ENCODE results near the gene PPP2R5A.

PPP2R5A gene

GRCh38 chr1:212271234-212271633 lies 14.0 kb upstream of the PPP2R5A start:
- ATAC-seq (ENCODE audit: low read depth), result no peak
- H3K4me1 ChIP-seq (ENCODE audit: insufficient read depth, poor library complexity, severe bottlenecking), result no peaks in the 10 kb centered on the region
- no peak overlapping the region for H3K4me3 ChIP-seq (ENCODE audit: severe bottlenecking)
- no peak overlapping the region for H3K27ac ChIP-seq (ENCODE audit: poor library complexity, severe bottlenecking)
- TF ChIP-seq, protein P1, sequence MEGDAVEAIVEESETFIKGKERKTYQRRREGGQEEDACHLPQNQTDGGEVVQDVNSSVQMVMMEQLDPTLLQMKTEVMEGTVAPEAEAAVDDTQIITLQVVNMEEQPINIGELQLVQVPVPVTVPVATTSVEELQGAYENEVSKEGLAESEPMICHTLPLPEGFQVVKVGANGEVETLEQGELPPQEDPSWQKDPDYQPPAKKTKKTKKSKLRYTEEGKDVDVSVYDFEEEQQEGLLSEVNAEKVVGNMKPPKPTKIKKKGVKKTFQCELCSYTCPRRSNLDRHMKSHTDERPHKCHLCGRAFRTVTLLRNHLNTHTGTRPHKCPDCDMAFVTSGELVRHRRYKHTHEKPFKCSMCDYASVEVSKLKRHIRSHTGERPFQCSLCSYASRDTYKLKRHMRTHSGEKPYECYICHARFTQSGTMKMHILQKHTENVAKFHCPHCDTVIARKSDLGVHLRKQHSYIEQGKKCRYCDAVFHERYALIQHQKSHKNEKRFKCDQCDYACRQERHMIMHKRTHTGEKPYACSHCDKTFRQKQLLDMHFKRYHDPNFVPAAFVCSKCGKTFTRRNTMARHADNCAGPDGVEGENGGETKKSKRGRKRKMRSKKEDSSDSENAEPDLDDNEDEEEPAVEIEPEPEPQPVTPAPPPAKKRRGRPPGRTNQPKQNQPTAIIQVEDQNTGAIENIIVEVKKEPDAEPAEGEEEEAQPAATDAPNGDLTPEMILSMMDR (IDR thresholded peaks at IDR 0.05; ENCODE audit: poor library complexity, severe bottlenecking), result no peak
- no peaks in the 10 kb centered on the region for H3K9me3 ChIP-seq (ENCODE audit: severe bottlenecking)
- DNase-seq (ENCODE audit: low spot score), result no peak
- no peaks in the 10 kb centered on the region for H3K36me3 ChIP-seq (ENCODE audit: low read depth)
- no peaks in the 10 kb centered on the region for H3K27me3 ChIP-seq (ENCODE audit: insufficient read depth, poor library complexity, severe bottlenecking)

GRCh38 chr1:212271823-212272485 lies 13.3 kb upstream of the PPP2R5A start:
- no peaks in the 10 kb centered on the region for H3K36me3 ChIP-seq (ENCODE audit: low read depth)
- no peaks in the 10 kb centered on the region for H3K4me1 ChIP-seq (ENCODE audit: insufficient read depth, poor library complexity, severe bottlenecking)
- ATAC-seq (ENCODE audit: low read depth) (no peak), DNase-seq (ENCODE audit: low spot score) (no peak)
- H3K27me3 ChIP-seq (ENCODE audit: insufficient read depth, poor library complexity, severe bottlenecking), result no peaks in the 10 kb centered on the region
- no peak overlapping the region for H3K27ac ChIP-seq (ENCODE audit: poor library complexity, severe bottlenecking)
- H3K4me3 ChIP-seq (ENCODE audit: severe bottlenecking), result no peak overlapping the region
- TF ChIP-seq, protein P1 (IDR thresholded peaks at IDR 0.05; ENCODE audit: poor library complexity, severe bottlenecking), result no peak
- H3K9me3 ChIP-seq (ENCODE audit: severe bottlenecking), result no peaks in the 10 kb centered on the region

DNA sequence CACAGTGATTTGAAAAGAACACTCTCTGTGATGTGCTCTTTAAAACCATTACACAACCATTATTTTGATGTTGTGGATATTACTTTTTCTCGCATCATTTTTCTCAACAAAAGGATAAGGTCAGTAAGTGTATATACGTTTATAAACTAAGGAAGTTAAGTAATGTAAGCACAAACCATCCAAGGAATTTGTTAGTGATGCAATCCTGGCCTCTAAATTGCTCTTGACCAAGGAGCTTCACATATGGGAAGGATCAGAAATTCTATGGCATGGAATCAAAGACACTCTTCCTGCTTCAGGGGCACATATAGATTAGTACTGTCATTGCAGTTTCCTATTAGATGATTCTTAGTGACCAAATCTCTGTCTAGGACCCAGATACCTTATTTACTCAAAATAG lies 3.6 kb upstream of the PPP2R5A start:
- Histone ChIP-seq H3K27me3 (ENCODE audit: insufficient read depth, poor library complexity, severe bottlenecking) (no peaks in the 10 kb centered on the region), H3K9me3 (ENCODE audit: severe bottlenecking) (no peaks in the 10 kb centered on the region), H3K4me3 (ENCODE audit: severe bottlenecking) (no peak overlapping the region), H3K4me1 (ENCODE audit: insufficient read depth, poor library complexity, severe bottlenecking) (no peaks in the 10 kb centered on the region), H3K36me3 (ENCODE audit: low read depth) (no peaks in the 10 kb centered on the region), H3K27ac (ENCODE audit: poor library complexity, severe bottlenecking) (no peak overlapping the region)
- DNase-seq (ENCODE audit: low spot score) (no peak), ATAC-seq (ENCODE audit: low read depth) (no peak)
- TF ChIP-seq, protein P1 (IDR thresholded peaks at IDR 0.05; ENCODE audit: poor library complexity, severe bottlenecking), result no peak

- Histone ChIP-seq H3K4me3 (ENCODE audit: severe bottlenecking) (no peak overlapping the region), H3K27me3 (ENCODE audit: insufficient read depth, poor library complexity, severe bottlenecking) (no peaks in the 10 kb centered on the region), H3K36me3 (ENCODE audit: low read depth) (no peaks in the 10 kb centered on the region), H3K27ac (ENCODE audit: poor library complexity, severe bottlenecking) (no peak overlapping the region), H3K9me3 (ENCODE audit: severe bottlenecking) (no peaks in the 10 kb centered on the region), H3K4me1 (ENCODE audit: insufficient read depth, poor library complexity, severe bottlenecking) (peaks cover 10% of the 10 kb centered on the region)
- TF ChIP-seq, protein P1 (IDR thresholded peaks at IDR 0.05; ENCODE audit: poor library complexity, severe bottlenecking), result no peak
- no peak for DNase-seq (ENCODE audit: low spot score)
- no peak for ATAC-seq (ENCODE audit: low read depth)
These were observed 1.5 kb upstream of the PPP2R5A start for GRCh38 chr1:212283741-212284140.

DNA sequence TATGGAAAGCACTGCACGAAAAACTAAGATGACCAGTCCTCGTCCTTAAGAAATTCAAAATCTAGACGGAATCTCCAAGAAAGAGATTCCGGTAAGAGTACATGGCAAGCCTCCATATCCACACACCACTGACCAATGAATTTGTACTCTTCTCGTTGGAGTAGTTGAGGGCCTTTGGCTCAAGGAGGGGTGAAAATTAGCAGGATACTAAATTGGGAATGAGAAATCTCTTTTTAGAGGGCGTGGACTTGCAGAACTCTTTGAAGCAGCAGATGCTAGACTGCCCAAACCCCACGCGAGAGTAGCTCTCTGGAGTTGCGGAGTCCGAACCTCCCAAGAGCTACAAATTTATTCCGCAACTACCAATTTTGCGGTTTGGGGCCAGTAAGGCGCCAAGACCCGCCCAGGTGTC lies 872 bp upstream of the PPP2R5A start:
- no peak for ATAC-seq (ENCODE audit: low read depth)
- peak overlapping the region; percentile 79 for H3K27ac ChIP-seq (ENCODE audit: poor library complexity, severe bottlenecking)
- TF ChIP-seq, protein P1 (IDR thresholded peaks at IDR 0.05; ENCODE audit: poor library complexity, severe bottlenecking), result no peak

More for the DNA sequence above, 872 bp upstream of the PPP2R5A start:
- Histone ChIP-seq H3K27me3 (ENCODE audit: insufficient read depth, poor library complexity, severe bottlenecking) (no peaks in the 10 kb centered on the region), H3K4me3 (ENCODE audit: severe bottlenecking) (peak overlapping the region; percentile 50), H3K36me3 (ENCODE audit: low read depth) (no peaks in the 10 kb centered on the region), H3K4me1 (ENCODE audit: insufficient read depth, poor library complexity, severe bottlenecking) (peaks cover 12% of the 10 kb centered on the region), H3K9me3 (ENCODE audit: severe bottlenecking) (no peaks in the 10 kb centered on the region)
- DNase-seq (ENCODE audit: low spot score), result no peak
